Ovary (tissue), 9 donors: ENCODE measurements around the gene RMND1. TPM values are rescaled to one million over a fixed set of nuclear protein-coding genes. Genes with fewer than 3 reads are reported as not detected.

Experiments
- DNase-seq, 5 donors: peaks; one replicate each; pipeline ENCODE4 v3.0.0-alpha.2; 2019 to 2020
- H3K27ac ChIP-seq, 2 donors: fragments of 200-600 bp; one replicate each; pipeline versions ENCODE4 v1.5.1 to v1.8.0; 2019 to 2022
- H3K27me3 ChIP-seq: fragments of 200-600 bp; one replicate; pipeline ENCODE4 v1.8.0; 2022
- H3K36me3 ChIP-seq: fragments of 200-600 bp; sonication (generic); one replicate; pipeline ENCODE4 v1.5.1; 2019
- H3K4me1 ChIP-seq: one replicate; pipeline ENCODE4 v1.8.1; 2013; ENCODE audit warnings: mild to moderate bottlenecking, moderate library complexity; ENCODE audit not compliant: insufficient read depth
- H3K4me3 ChIP-seq: fragments of 200-600 bp; sonication (generic); one replicate; pipeline ENCODE4 v1.5.1; 2017
- H3K9me3 ChIP-seq, 2 donors: fragments of 200-600 bp in 1 of 2; sonication (generic) in 1 of 2; one replicate each; pipeline versions ENCODE4 v1.5.1 to v1.8.1; 2013 to 2019; ENCODE audit warnings: mild to moderate bottlenecking in 1 of 2, moderate library complexity in 1 of 2
- CTCF ChIP-seq, 3 donors: fragments of 450-650 bp in 2 of 3; fragments of 200-600 bp in 1 of 3; IDR thresholded peaks; one replicate each; pipeline versions ENCODE4 v1.5.1 to v1.8.0; 2016 to 2022; ENCODE audit warnings: antibody characterized with exemption in 3 of 3, mild to moderate bottlenecking in 1 of 3
- EP300 ChIP-seq: sonication (generic); formaldehyde crosslinking; IDR thresholded peaks from one replicate; pipeline ENCODE4 v1.6.1; 2017; ENCODE audit warnings: antibody characterized with exemption
- POLR2A ChIP-seq: fragments of 450-650 bp; IDR thresholded peaks from one replicate; pipeline ENCODE4 v1.6.1; 2017; ENCODE audit warnings: antibody characterized with exemption, mild to moderate bottlenecking, moderate library complexity
- WGBS, 3 donors: extraction: QIAGEN DNeasy Blood & Tissue Kit in 1 of 3; methylation state at CpG; one replicate each; pipeline versions ENCODE4 v1.1.5 to v1.1.7; 2013 to 2017; 5-methylcytosine and 5-hydroxymethylcytosine counted together
- intact Hi-C, 4 donors: fragments of 100-400 bp; cut with DNase I; formaldehyde crosslinking; loops; one replicate each; pipeline versions ENCODE4 v1.11.0 to v1.15.1; 2022 to 2023
- polyA plus RNA-seq, 2 donors: library from polyadenylated mRNA; stranded (reverse); fragments of 200-250 nt in 1 of 2; fragments of 350-450 nt in 1 of 2; fragmentation: Illumina TruSeq in 1 of 2; extraction: RNeasy Lipid Tissue Mini Kit (QIAGEN cat#74804) in 1 of 2; gene quantifications; one replicate each; pipeline ENCODE4 v1.2.3, GENCODE V29; 2013 to 2014
- total RNA-seq, 7 donors: library from RNA; depleted of rRNA in 2 of 7; stranded (reverse); fragments of >200 nt in 2 of 7; fragmentation: NEBNext Ultra II Directional in 3 of 7; extraction: Animal tissue kit (Norgen Biotek cat#: 25700) in 3 of 7; gene quantifications; one replicate each; pipeline versions ENCODE4 v1.1.0 to v1.2.4, GENCODE V29; 2016 to 2023
- donor health status: DM: no; HTN: no; CAD: no; lungs with moderate emphysema.
- donor health status: DM: no; HTN: no; CAD: no.
- donor health status: Bipolar disorder and iron deficiency.
- donor health status: DM: yes; HTN: yes; CAD: no.
- donor health status: DM: no; HTN: no; CAD: no.
- donor health status: DM: yes; HTN: yes; CAD: no.

The RMND1 gene
- total and polyA plus RNA-seq, 9 donors = 17.1 to 23.7 (median 20.4) TPM

- H3K27me3 ChIP-seq = no peaks in the 10 kb centered on the region
- 90 to 97% (median 91%) methylated on average over 3 of the region's 3 CpGs for WGBS, 3 donors
- DNase-seq = no peak
- TF ChIP-seq EP300 (no peak), CTCF (IDR thresholded peaks at IDR 0.05) (no peak), POLR2A (no peak)
- intact Hi-C loops = no loop called here
- no peak overlapping the region for H3K27ac ChIP-seq
- H3K9me3 ChIP-seq = no peaks in the 10 kb centered on the region
- H3K4me3 ChIP-seq = no peak overlapping the region
- H3K4me1 ChIP-seq = no peaks in the 10 kb centered on the region
- no peaks in the 10 kb centered on the region for H3K36me3 ChIP-seq
Observed at GRCh38 chr6:151412909-151413308, 39.0 kb downstream of the RMND1 start.

- 93 to 97% (median 96%) methylated on average over 7 of the region's 7 CpGs for WGBS, 3 donors
- no peak for DNase-seq
- H3K27me3 ChIP-seq = no peaks in the 10 kb centered on the region
- H3K27ac ChIP-seq = no peak overlapping the region
- H3K36me3 ChIP-seq = no peaks in the 10 kb centered on the region
- peaks cover 2% of the 10 kb centered on the region for H3K4me1 ChIP-seq
- no peaks in the 10 kb centered on the region for H3K9me3 ChIP-seq
- TF ChIP-seq EP300 = no peak
- no peak for TF ChIP-seq CTCF (IDR thresholded peaks at IDR 0.05)
- no peak for TF ChIP-seq POLR2A
- intact Hi-C loops = no loop called here
- H3K4me3 ChIP-seq = no peak overlapping the region
Observed at GRCh38 chr6:151409679-151410078, 42.2 kb downstream of the RMND1 start.

- Histone ChIP-seq H3K27me3 (no peaks in the 10 kb centered on the region), H3K27ac (no peak overlapping the region), H3K36me3 (no peaks in the 10 kb centered on the region), H3K4me1 (peaks cover 2% of the 10 kb centered on the region), H3K9me3 (no peaks in the 10 kb centered on the region), H3K4me3 (no peak overlapping the region)
- intact Hi-C loops = no loop called here
- TF ChIP-seq POLR2A = no peak
- TF ChIP-seq CTCF (IDR thresholded peaks at IDR 0.05) = no peak
- DNase-seq = no peak
- 88 to 95% (median 93%) methylated on average over 2 of the region's 2 CpGs for WGBS, 3 donors
Observed at GRCh38 chr6:151409260-151409659, 42.7 kb downstream of the RMND1 start.

- H3K27me3 ChIP-seq = no peaks in the 10 kb centered on the region
- no peaks in the 10 kb centered on the region for H3K36me3 ChIP-seq
- no peak for DNase-seq
- H3K9me3 ChIP-seq = no peaks in the 10 kb centered on the region
- peaks cover 2% of the 10 kb centered on the region for H3K4me1 ChIP-seq
- H3K27ac ChIP-seq = no peak overlapping the region
- TF ChIP-seq POLR2A (no peak), EP300 (no peak), CTCF (IDR thresholded peaks at IDR 0.05) (no peak)
- 92 to 96% (median 94%) methylated on average over 2 of the region's 2 CpGs for WGBS, 3 donors
- no peak overlapping the region for H3K4me3 ChIP-seq
- intact Hi-C loops = no loop called here
Observed at GRCh38 chr6:151408858-151409257, 43.1 kb downstream of the RMND1 start.

GRCh38 chr6:151403919-151404308 lies 48.0 kb downstream of the RMND1 start:
- no peak for DNase-seq
- intact Hi-C loops = no loop called here
- Histone ChIP-seq H3K9me3 (no peaks in the 10 kb centered on the region), H3K36me3 (no peaks in the 10 kb centered on the region), H3K4me1 (peaks cover 5% of the 10 kb centered on the region), H3K27ac (no peak overlapping the region), H3K4me3 (no peak overlapping the region), H3K27me3 (no peaks in the 10 kb centered on the region)
- no peak for TF ChIP-seq EP300
- no peak for TF ChIP-seq POLR2A
- no peak for TF ChIP-seq CTCF (IDR thresholded peaks at IDR 0.05)
- WGBS, 3 donors = 78 to 85% (median 80%) methylated on average over 4 of the region's 4 CpGs
